Stimulated activated CD8-positive, alpha-beta memory T cell treated with anti-CD3 and anti-CD28 coated beads, Interleukin-4, amount 100 ng/mL, for 48 hours (primary cell): ENCODE data around the gene UPB1.
"Not testable (repeated sequence)": the region's sequence is repeated elsewhere in the genome, so short reads cannot be mapped to it uniquely, and the experiment has no call there.

Experiments
- DNase-seq: peaks from one replicate; pipeline ENCODE4 v3.0.0-alpha.2; 2020

The UPB1 gene

DNA sequence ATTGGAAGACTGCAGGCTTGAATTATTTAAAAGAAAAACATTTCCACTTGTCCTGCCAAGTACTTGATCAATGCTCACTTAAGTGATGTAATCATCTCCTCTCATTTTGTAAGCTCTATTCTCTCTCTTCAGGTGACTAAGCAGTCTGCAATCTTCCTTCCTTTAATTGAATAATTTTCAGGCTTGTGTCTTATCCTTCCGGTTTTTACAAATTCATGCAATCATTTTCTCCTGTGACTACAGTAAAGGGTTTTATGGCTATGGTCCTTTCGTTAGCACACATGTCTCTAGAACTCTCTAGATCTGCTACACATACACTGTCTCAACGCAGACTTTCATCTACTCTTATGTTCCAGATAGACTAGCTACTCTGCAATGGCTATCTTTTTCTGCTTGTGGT is 12.6 kb upstream of the UPB1 start:
- DNase-seq = no peak

DNA sequence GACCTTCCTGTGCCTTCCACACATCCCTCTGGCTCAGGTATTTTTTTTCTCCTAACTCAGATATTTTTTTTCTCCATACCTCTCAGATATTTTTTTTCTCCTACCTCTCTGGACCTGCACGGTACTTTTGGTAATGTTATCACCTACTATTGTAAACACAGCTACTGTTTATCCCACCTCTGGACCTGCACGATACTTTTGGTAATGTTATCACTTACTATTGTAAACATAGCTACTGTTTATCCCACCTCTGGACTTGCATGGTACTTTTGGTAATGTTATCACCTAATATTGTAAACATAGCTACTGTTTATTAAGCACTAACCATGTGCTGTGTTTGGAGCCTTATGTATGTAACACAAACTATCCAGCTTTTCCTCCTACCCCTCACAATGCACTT is 12.1 kb upstream of the UPB1 start:
- DNase-seq = no peak

DNA sequence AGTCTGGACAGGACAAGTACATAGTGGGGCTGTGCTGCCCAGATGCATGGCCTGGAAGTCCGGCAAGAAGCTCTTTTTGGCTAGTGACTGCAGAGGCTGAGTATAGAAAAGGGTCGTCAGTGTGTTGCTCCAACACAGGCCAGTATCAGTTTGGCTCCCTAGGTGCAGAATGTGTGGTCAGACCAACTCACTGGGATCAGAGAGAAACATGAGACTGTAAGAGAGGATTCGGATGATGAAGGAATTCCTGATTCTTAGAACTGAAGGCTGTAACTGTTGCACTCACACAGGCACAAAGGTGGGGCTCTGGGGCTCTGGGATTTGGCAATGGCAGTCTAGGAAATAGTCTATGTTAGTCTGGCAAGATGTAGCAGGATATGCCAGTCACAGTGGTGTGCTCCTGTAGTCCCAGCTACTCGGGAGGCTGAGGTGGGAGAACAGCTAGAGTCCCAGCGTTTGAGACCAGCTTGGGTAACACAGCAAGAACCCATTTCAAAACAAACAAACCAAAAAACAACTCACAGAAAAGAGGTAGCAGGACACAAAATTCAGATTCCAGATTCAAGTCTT is 11.1 kb upstream of the UPB1 start:
- no peak for DNase-seq

DNA sequence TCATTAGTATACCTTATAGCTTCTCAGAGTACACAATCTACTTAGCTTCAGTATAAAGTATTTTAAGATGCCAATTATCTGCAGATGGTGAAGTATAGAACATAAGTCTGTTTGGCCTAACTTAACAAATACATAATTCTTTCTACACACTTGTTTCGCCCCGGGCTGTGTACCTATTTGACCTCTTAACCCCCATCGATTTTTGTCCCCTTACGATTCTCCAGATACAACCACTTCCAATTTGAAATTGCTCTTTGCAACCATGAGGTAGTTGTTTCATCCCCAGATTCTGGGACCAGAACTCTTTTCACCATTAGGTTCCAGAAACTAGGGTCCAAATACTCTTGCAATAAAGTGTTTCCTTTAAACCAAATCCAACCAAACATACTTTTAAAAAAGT is 10.0 kb upstream of the UPB1 start:
- no peak for DNase-seq

DNA sequence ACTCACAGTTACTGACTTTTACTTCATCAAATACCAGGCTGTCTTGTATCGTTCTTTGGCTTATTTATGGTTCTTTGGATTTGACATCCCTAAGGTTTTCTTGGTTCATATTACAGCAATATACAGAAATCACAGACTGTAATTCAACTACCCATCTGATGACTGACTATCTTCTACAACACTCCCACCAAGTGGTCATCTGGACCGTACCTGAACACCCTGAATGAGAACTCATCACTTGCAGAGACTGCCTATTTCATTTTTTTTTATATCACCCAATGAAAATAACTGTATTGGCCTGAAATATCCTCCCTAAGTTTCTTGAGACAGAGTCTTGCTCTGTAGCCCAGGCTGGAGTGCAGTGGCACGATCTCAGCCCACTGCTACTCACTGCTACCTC is 9.5 kb upstream of the UPB1 start:
- no peak for DNase-seq

DNA sequence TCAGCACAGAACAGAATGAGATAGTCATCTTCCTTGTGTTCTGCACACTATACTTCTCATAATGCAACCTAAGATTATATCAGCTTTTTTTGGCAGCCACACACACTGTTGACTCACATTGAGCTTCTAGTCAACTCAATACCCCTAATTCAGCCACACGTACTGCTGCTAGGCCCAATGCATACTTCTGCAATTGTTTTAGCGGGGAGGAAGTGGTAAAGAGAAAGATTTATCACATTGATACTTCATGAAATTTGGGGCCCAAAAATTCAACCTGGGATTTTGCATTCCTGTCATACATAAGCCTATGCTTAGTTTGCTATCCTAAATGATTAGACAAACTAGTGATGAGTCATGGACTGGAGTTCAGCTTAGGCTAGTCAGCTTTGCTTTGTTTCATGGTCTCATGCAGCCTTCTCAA is 8.6 kb upstream of the UPB1 start:
- peak; percentile 50 for DNase-seq

DNA sequence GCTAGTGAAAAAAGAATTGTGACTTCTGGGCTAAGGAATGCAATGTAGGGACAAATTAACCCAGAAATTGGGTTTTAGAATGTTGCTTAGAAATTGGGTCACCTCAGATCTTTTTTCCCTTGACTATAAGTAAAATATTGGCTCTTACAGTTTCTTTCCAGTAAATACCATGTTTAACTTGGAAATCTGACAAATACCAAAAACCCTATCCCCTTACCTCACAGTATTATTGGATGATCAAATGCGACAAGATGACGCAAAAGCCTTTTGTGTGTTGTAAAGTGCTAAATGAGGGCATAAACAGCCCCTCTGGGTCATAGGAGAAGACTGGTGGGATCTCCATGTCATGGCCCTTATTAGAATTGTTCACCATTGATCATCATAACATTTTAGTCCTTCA is 6.1 kb upstream of the UPB1 start:
- no peak for DNase-seq

DNA sequence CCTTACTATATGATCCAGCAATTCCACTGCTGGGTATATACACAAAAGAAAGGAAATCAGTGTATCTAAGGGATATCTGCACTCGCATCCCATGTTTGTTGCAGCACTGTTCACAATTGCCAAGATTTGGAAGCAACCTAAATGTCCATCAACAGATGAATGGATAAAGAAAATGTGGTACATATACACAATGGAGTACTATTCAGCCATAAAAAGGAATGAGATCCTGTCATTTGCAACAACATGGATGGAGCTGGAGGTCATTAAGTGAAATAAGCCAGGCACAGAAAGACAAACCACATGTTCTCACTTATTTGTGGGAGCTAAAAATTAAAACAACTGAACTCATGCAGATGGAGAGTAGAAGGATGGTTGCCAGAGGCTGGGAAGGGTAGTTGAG is 5.7 kb upstream of the UPB1 start:
- DNase-seq = not testable (repeated sequence)

DNA sequence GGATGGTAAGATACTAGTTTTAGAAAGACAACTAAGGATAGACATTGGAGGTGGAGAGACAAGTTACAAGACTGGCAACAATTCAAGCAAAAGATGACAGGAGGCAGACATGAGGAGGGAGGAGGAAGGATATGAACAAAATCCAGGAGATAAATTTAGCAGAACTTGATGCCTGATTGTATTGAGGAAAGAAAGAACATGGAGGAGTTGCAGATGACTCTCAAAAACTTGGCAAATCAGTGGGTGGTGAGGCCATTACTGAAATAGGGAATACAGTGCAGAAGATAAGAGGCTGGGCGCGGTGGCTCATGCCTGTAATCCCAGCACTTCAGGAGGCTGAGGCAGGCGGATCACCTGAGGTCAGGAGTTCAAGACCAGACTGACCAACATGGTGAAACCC is 2.7 kb upstream of the UPB1 start:
- no peak for DNase-seq

DNA sequence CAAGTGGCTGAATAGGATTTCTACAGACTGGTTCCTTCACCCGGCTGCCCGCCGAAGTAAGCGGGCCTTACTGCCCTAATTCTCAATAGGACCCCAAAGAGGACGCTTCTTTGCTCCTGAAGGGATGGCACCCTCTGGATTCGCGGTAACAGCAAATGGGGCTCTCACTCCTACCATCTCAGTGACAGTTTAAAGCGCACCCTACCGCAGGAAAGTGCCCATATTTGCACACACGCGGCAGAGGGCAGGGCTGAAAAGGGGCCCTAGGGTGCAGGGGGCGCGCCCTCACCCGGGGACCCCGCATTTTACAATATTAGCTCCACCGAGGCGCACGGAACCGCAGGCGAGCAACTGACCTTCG is 985 bp upstream of the UPB1 start:
- no peak for DNase-seq

DNA sequence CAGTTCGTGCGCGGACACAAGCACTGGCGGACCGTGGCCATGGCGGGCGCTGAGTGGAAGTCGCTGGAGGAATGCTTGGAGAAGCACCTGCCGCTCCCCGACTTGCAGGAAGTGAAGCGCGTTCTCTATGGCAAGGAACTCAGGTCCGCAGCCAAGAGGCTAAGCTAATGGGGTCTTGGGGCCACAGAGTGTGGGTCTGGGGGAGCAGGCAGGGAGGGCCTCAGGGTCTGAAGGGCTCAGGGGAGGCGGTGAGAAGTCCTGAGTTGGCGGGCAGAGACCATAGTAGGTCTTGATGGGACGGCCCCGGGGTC is 188 bp downstream of the UPB1 start:
- DNase-seq = no peak

DNA sequence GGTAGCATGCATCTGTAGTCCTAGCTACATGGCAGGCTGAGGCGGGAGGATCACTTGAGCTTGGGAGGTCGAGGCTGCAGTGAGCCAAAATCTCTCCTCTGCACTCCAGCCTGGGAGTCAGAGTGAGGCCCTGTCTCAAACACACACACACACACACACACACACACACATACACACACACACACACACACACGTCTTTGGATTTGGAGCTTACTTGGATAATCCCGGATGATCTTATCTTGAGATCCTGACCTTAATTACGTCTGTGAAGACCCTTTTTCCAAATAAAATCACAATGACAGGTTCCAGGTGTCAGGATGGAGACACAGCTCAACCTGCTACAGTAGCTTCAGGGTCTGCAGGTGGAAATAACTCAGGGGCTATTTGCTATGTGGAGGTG is 1.1 kb downstream of the UPB1 start:
- no peak for DNase-seq

DNA sequence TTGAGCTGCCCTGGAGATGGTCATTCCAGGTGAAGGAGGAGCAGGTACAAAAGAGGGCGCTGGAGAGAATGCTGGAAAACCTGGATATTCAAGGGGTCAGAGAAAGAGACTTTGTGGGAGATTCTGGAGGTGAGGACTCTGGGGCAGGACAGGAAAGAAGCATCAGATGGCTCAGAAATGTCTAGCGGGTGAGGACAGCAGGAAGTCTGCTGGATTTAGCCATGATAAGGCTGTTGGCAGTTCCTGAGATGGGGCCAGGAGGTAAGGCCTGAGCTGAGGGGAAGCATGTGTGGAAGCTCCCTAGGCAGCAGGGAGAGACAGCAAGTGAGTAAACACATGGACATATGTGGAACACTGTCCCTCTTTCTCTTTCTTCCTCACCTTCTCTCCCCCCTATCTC is 1.5 kb downstream of the UPB1 start:
- no peak for DNase-seq

DNA sequence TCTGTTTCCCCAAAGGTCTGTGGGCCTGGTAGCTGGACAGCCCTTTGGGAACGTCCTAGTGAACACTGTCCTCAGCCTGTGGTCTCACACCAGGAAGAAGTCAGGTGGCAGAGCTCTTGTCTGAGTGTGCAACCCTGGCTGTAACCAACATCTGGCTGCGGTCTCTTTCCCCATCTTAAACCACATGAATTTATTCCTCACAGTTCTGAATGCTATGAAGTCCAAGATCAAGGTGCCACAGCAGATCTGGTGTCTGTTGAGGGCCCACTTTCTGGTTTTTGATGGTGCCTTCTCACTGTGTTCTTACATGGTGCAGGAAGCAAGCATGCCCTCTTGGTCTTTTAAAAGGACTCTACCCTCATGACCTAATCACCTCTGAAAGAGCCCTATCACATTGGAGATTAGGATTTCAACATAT is 2.7 kb downstream of the UPB1 start:
- no peak for DNase-seq

DNA sequence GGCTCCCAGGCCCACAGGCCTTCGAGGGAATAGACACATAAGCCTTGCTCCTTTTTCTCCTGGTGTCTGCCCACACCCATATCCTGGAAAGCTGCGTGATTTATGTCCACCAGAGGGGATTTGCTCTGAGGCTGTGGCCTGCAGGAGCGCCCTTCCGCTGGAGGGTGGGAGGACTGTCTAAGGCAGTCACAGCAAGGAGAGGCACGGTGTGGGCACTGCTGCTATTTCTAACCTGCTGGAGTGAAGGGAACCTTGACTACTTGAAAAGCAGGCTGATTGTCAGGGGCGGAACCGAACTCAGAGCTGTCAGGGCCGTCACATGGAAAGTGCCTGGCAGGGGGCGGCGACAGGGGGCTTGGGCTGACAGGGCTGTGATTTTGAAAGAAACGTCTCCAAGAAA is 3.7 kb downstream of the UPB1 start:
- no peak for DNase-seq

DNA sequence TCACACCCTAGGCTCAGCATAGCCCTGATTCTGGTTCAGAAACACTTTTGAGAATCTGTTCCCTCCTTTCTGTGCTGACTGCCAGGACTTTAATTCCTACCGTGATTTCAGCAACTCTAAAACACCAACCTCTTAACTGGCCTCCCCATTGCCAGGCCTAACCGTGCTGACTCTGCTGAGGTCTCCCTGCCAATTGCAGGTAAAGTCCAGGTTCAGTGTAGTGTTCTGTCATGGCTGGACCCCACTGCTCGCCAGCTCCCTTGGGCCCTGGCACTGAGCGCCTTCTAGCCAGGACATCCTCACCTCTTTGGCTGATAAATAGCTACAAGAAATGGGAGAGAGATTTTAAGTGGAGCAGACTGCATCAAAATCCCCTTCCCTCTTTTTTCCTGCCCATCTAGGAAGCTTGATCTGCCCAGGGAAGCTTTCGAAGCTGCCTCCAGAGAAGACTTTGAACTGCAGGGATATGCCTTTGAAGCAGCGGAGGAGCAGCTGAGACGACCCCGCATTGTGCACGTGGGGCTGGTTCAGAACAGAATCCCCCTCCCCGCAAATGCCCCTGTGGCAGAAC is 4.7 kb downstream of the UPB1 start:
- DNase-seq = no peak

DNA sequence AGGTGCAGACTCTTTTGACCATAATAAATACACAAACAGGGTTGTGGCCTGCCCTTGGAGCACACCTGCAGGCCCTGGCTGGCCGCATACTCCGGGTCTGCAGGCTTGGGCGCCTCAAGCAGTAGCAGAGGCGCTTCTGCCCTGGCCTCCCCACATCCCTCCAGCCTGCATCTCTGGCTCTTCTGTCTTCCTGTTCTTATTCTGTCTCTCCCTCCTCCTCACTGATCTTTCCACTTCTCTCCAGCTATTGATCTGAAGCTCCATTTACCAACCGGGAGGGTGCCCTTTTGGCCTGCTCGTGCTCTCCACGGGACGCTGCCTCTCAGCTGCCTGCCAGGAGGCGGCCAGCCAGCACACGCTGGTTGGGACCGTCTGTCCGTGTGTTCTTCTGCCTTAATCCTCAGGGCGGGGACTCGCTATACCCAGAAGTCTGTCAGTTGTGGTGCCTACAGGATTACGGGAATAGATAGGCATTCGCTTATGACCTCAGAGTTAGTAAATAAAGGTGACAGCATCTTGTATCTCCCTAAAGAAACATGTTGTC is 5.2 kb downstream of the UPB1 start:
- no peak for DNase-seq

DNA sequence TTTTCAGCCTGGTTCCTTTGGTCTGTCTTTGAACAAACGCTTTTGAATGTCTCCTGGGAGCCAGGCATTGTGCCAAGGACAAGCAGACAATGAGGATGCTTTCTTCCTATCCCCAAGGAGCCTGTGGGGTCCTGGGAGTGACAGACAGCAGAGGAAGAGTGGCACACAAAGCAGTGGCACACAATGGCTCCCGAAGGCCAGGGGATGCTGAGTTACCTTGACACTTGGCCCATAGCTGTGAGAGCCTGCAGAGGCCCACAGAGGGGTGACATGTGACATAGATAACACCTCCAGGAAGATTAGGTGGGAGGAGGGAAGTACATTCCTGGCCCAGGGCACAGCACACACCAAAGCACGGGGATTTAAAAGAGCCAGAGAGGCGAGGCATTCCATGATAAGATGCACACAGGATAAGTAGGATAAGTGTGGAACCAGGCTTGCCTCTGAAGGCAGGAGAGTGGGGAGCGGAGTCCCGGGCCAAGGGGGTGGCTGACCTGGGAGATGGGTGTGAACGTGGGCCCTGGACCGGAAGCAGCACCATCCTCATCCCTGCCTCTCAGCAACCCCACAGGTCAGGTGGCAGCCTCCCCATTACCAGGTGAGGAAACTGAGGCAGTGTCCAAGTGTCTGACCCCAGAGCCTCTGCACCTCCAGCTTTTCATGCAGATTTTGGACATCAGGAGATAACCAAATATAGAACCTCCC is 6.3 kb downstream of the UPB1 start:
- DNase-seq = no peak

DNA sequence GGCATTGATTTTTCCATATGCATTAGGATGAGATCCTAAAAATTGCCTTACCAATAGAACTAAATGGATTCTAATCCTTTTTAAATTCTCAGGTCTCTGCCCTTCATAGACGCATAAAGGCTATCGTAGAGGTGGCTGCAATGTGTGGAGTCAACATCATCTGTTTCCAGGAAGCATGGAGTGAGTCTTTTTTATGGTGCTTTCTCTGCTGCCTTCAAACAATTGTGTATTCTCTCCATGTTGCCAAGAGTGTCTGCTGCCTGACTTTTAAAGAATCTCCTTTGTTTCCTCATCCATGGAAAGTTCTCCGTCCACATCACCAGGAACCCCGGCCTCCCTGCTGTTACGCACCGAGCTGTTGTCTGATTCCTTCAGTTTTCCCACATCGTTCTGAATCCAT is 6.9 kb downstream of the UPB1 start:
- no peak for DNase-seq

DNA sequence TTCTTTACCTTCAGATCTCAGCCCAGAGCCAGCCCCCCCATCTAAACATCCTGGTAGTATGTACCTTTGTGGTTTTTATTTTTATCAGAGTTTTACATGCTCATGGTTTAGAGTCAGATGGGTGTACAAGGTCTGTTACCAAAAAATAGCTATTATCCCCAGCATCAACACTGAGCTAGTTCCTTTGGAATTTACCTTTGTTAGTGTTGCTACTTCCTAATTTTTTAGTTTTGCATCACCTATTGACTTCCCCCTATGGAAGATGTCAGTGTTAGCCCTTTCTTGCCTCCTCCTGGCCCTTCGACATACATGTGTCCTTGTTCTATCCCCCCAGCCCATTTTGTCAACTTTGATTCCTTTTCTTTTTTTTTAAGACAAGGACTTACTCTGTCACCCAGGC is 7.4 kb downstream of the UPB1 start:
- no peak for DNase-seq

DNA sequence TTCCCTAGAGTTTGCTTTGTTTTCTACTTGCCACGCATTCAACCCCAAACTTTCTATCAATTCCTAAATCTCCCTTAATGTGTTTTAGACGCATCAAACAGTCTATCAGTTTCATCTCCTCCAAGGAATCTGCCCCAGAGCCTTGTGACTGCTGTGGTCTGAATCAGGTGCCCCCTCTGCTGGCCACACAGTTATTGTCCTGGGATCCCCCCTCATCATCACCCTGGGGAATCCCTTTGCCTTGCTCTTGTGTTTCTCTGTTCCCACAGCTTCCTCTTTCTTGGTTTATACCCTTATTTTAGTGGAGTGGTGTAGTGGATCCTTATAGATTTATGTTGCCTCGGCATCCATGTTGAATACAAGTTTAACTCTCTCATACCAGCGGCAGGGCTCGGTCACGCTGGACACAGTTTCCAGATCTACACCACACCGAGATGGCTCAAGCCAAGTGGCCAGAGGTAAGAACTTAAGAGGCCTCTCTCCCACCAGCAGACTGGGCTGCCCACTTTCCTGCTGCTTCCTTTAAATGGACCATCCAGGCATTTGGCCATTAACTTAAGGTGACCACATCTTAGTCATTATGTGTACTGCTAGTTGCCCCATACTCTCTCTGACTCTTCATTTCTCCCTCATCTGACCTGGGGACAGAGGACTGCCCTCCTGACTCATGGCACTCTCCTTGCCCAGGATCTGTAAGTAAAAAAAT is 8.2 kb downstream of the UPB1 start:
- DNase-seq = peak; percentile 80

DNA sequence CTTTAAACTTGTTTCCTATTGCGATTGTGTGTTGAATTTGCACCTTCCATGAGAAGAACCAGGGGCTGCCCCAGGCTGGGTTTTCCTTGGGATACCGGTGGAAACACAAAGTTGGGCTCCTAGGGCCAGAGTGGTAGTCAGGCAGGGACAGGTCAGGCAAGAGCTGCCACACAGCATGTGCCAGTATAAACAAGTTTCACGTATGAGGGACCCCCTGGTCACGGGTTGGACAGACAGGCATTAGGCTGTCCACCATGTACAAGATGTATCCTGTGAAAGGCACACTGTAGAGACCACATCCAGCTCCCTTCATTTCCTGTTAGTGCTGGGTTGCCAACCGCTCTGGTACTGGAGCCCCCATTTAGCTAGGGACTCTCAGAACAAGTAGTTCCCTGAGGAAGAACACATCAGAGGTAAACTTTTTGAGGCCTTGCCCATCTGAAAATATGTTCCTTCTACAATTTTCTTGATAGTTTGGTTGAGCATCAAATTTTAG is 8.8 kb downstream of the UPB1 start:
- DNase-seq = no peak

DNA sequence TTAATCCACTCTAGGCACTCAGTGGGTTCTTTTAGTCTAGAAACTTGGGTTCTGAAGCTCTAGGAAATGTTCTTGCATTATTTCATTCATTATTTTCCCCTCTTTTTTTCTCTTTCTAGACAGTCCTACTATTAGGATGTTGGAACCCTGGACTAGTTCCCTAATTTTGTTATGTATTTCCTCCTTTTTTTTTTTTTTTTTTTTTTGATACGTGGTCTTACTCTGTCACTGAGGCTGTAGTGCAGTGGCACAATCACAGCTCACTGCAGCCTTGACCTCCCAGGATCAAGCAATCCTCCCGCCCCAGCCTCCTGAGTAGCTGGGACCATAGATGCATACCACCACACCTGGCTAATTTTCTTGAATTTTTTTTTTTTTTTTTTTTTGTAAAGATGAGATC is 9.4 kb downstream of the UPB1 start:
- no peak for DNase-seq
